Muscle of arm (tissue), 12 donors: ENCODE measurements around the gene USF3. TPM values are rescaled to one million over a fixed set of nuclear protein-coding genes. Genes with fewer than 3 reads are reported as not detected.

Source experiments
- DNase-seq: peaks from one replicate; pipeline ENCODE4 v3.0.0-alpha.2; 2013
- polyA plus RNA-seq, 12 donors: library from polyadenylated mRNA; unstranded; fragments of 120-200 nt; gene quantifications; one replicate each; pipeline ENCODE4 v1.2.1, GENCODE V29; 2013; ENCODE audit not compliant: insufficient read length in 12 of 12

USF3 gene
- polyA plus RNA-seq, 12 donors: 13.0 to 25.2 (median 19.7) TPM; not detected in 1

DNA sequence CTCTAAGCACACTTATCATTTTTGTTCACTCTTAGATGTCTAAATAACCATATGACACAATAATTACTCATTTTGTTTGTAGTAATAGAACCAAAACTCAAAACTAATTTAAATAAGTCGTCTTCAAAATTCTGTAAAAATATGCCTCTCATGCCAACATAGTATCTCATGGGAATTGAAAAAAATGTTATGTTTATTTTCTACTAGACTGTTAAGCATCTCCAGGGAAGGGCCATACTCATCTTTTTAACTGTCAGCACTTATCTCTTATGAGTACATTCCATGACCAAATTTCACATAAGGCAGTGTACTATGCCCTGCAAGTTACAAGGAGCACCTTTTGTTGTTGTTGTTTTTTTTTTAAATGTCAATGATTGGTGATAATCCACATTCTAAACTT, 18.3 kb upstream of the USF3 start:
- no peak for DNase-seq

DNA sequence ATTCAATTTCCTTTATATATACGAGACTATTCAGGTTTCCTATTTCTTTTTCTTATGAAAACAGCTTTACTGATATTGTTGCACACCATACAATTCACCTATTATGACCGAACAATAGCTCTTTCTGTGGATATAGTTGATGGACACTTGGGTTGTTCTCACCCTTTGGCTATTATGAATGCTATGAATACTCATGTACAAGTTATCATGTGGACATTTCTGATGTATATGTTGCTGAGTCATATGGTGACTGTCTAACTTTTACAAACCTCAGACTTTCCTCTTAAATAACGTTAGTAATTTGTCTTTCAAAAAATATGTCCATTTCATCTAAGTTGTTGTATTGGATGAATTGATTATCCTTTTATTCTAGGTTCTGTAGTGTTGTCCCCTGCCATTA, 15.7 kb upstream of the USF3 start:
- DNase-seq: no peak

DNA sequence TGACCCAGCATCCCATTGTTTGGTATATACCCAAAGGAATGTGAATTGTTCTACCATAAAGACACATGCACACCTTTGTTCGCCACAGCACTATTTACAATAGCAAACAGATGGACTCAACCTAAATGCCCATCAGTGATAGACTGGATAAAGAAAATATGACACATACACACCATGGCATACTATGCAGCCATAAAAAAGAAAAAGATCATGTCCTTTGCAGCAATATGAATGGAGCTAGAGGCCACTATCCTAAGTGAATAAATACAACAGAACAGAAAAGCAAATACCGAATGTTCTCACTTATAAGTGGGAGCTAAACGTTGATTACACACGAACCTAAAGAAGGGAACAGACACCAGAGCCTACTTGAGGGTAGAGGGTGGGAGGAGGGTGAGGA, 11.4 kb upstream of the USF3 start:
- no peak for DNase-seq

- peak; percentile 6 for DNase-seq
Observed at GRCh38 chr3:113698956-113699355, 2.5 kb upstream of the USF3 start.

DNA sequence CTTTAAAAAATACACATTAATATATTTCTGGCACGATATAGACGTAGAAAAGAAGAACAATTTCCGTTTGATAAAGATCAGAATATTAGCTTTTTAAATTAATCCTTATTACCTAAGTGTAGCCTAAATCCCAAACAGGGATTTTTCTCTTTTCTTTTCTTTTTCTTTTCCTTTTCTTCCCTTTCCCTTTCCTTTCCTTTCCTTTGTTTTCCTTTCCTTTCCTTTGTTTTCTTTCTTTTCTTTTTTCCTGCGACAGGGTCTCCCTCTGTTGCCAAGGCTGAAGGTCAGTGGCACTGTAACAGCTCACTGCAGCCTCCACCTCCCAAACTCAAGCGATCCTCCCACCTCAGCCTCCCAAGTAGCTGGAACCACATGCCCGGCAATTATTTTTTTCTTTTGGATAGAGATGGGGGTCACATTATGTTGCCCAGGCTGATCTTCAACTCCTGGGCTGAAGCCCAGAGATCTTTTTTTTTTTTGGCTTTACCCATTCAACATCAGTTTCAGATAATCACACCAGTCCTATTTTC, 1.8 kb upstream of the USF3 start:
- no peak for DNase-seq

DNA sequence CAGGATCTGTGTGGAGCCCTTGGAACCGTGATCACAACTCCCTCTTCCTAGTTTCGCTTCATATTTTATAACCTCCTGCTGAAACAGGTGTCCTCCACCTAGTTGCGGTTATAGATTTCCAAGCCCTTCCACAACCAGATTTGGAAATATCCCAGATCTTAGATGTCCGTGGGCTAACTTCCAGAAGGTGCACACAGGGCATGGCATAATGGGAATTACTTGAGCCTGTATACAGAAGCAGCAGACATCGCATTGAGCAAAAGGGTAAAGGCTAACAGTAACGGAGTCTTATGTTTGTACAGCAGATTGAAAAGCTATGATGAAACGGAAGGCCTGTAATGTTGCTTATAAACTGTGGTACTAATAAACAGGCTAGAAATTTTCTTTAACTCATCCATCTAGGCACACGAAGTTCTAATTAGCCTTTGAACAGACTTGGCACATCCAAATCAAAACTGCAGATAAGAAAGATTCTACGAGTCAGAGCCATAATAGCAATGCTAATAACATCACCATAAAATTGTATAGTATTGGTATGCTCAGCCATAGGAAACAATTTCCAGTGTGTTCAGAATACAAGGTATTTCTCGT, 1.2 kb upstream of the USF3 start:
- no peak for DNase-seq

GRCh38 chr3:113696658-113697499, 437 bp upstream of the USF3 start:
- DNase-seq: peak; percentile 99

DNA sequence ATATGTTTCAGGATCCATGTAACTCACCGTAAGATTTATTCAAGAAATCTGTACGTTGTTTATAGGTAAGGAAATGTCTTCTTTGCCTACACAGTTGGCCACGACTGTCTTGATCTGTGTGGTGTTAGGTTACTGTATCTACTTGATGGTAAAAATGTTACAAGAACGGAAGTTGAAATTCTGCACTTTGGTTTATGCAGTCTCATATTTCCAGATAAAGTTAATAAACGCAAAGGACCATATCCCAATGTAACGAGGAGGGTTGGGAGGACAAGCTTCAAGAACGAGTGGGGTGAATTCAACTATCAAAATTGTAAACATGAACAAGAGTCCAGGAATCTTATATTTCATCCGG, 1.0 kb downstream of the USF3 start:
- DNase-seq: peak; percentile 7

DNA sequence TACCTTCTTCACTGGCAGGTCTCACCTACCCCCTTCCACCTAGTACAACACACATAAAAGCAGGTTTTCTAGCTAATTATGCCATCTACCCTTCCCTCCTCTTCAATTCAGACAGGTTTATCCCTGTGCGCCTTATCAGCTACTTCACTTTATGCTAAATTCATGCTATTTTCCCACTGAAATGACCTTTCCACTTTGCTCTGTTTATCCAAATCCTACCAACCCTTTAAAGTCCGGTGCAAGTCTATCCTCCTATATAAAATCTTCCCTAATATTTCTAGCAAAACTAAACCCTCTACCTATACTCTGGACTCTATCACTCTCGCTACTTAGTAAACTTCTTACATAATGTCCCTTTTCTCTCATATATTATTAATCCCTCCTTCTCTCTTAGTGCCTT, 6.0 kb downstream of the USF3 start:
- no peak for DNase-seq

GRCh38 chr3:113685956-113686721, 10.3 kb downstream of the USF3 start:
- no peak for DNase-seq

GRCh38 chr3:113685124-113685523, 11.3 kb downstream of the USF3 start:
- no peak for DNase-seq

GRCh38 chr3:113684271-113684819, 12.1 kb downstream of the USF3 start:
- no peak for DNase-seq

DNA sequence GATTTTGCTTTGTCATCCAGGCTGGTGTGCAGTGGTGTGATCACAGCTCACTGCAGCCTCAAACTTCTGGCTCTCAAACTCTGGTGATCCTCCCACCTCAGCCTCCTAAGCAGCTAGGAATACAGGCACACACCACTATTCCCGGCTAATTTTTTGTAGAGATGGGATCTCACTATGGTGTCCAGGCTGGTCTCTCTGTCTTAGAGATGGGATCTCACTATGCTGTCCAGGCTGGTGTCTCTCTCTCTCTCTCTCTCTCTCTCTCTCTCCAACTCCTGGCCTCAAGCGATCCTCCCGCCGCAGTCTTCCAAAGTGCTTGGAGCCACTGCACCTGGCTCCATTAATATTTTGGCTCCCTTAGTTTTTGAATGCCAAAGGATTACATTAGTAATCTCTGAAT, 17.7 kb downstream of the USF3 start:
- DNase-seq: no peak

DNA sequence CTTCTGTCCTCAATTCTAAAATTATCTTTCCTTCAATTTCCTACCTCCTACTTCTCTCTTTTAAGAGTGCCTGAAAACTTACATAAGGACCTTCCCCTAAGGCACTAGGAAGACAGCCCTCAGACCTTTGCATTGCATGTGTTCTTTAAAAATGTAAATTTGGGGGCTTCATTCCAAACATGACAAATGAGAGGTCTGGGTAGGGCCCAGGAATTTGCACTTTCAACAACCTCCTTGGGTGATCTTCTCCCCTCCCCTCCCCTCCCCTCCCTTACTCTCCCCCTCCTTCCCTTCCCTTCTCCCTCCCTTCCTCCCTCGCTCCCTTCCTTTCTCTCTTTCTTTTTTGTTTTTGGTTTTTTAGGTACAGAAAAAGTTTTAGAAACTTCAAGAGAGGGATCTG, 18.7 kb downstream of the USF3 start:
- DNase-seq: no peak

GRCh38 chr3:113676261-113676660, 20.2 kb downstream of the USF3 start:
- DNase-seq: no peak

DNA sequence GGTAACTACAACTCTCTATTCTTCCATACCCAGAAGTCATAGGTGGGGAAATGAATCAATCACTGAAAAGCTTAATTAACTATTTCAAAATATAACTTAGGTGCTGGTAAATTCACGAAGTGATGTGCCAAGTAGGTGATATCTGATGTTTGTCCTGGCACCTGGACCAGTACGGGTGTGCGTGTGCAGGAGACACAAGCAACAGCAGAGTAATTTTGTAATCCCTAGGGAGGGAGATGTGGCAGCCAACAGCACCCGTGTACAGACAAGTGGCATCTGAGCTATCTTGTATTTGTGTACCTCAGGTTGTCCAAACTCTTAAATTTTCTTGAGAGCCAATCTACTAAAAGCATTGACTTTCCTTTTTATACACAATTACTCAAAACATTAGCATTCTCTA, 22.8 kb downstream of the USF3 start:
- DNase-seq: no peak

DNA sequence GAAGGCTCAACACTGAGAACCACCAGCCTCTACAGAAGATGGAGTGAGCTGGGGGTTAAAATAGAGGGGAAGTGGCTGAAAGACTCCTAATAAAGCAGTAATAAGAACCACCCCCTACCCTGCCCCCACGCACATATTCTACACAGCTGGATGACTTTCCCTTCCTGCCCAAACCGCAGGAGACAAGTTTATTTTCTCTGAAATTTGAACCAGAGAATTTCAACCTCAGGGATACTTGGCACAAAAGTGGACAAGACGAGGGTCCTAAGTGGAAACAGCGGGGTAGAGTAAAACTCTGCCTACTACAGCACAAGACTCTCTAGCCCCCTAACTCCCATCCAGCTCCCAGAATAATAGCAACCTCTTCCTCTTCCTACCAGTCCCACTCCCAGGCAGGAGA, 28.4 kb downstream of the USF3 start:
- peak; percentile 14 for DNase-seq

DNA sequence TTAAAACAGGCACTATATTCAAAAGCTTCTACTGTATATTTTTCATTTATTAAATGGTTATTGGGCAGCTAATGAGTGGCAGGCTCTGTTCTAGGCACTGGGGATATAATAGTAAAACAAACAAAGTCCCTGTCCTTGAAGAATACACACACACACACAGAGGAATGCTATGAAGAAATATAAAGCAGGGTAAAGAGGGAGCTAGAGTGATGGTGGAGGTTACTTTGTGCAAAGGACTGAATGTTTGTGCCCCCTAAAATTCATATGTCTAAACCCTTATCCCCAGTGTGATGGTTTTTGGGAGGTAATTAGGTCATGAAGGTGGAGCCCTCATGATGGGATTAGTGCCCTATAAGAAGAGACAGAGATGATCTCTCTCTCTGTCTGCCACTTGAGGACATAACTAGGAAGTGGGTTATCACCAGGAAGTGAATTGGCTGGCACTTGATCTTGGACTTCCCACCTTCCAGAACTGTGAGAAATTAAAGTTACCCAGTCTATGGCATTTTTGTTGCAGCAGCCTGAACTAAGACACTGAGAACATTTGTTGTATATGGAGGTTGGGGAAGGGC, 31.8 kb downstream of the USF3 start:
- DNase-seq: no peak

- DNase-seq: no peak
Observed at GRCh38 chr3:113663761-113664160, 32.7 kb downstream of the USF3 start.

DNA sequence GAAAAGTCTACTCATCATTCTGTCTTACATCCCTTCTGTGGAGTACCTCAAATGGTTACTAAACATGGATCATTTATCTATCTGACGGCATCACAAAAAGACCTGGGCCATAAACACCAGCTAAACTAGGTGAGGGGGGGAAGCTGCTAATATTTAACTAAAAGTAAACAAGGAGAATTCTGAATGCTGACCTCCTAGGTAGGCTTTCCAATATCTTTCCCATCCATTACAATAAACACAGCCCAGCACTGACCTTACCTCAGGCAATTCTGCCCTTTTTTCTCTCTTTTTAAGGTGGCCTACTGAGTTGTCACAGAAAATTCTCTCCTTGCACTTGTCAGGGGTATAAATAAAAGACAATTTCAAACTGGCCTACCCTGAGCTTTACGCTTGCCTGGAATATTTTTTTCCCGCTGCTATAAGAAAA, 33.1 kb downstream of the USF3 start:
- DNase-seq: no peak

- no peak for DNase-seq
Observed at GRCh38 chr3:113662824-113663223, 33.6 kb downstream of the USF3 start.

- DNase-seq: no peak
Observed at GRCh38 chr3:113660896-113661295, 35.5 kb downstream of the USF3 start.
